CD8-positive, alpha-beta memory T cell (primary cell): ENCODE measurements around the gene GCH1. TPM values are rescaled to one million over a fixed set of nuclear protein-coding genes. Genes with fewer than 3 reads are reported as not detected.
A peak's percentile ranks its signal among the peaks of the same experiment; 100 is the strongest.

Source experiments
- CTCF ChIA-PET: fragments of 350-600 bp; sonication (Branson Sonifier 250); formaldehyde crosslinking; loops from one replicate; lab custom pipeline; 2021; ENCODE audit warnings: antibody characterized with exemption; lab: Charles Lee
- POLR2A ChIA-PET: fragments of 350-600 bp; sonication (Branson Sonifier 250); formaldehyde crosslinking; loops from one replicate; lab custom pipeline; 2021; ENCODE audit warnings: antibody characterized with exemption; lab: Charles Lee
- DNase-seq, 5 donors: peaks; one replicate each; pipeline versions ENCODE4 v3.0.0 to v3.0.0-alpha.2; 2020 to 2022; ENCODE audit warnings: mixed read lengths in 1 of 5
- H3K27ac ChIP-seq: one replicate; pipeline ENCODE4 v1.7.0; 2013; ENCODE audit warnings: low read depth, mild to moderate bottlenecking, low read length, moderate library complexity
- H3K27me3 ChIP-seq: 2 replicates; pipeline ENCODE4 v1.7.0; 2013; ENCODE audit warnings: low read length, mild to moderate bottlenecking; ENCODE audit not compliant: insufficient read depth, poor library complexity, severe bottlenecking
- H3K36me3 ChIP-seq: 2 replicates; pipeline ENCODE4 v1.7.0; 2013; ENCODE audit warnings: mild to moderate bottlenecking, low read length, moderate library complexity; ENCODE audit not compliant: insufficient read depth
- H3K4me1 ChIP-seq: 2 replicates; pipeline ENCODE4 v1.7.0; 2013; ENCODE audit warnings: mild to moderate bottlenecking, low read length, moderate library complexity; ENCODE audit not compliant: insufficient read depth
- H3K4me3 ChIP-seq: 2 replicates; pipeline ENCODE4 v1.7.0; 2013; ENCODE audit warnings: mild to moderate bottlenecking, low read length
- H3K9me3 ChIP-seq: 2 replicates; pipeline ENCODE4 v1.7.0; 2013; ENCODE audit warnings: mild to moderate bottlenecking, low read length
- H3K27ac Mint-ChIP-seq, 8 donors: one replicate each; pipeline ENCODE4 v1.8.0; 2020 to 2021; ENCODE audit warnings: mixed read lengths in 8 of 8, mild to moderate bottlenecking in 6 of 8, inconsistent platforms in 3 of 8, moderate library complexity in 3 of 8
- H3K27me3 Mint-ChIP-seq, 2 donors: one replicate each; pipeline ENCODE4 v1.8.0; 2020 to 2021; ENCODE audit warnings: mixed read lengths in 2 of 2, mild to moderate bottlenecking in 1 of 2, moderate library complexity in 1 of 2
- H3K36me3 Mint-ChIP-seq, 3 donors: one replicate each; pipeline ENCODE4 v1.8.0; 2020 to 2021; ENCODE audit warnings: mixed read lengths in 3 of 3, inconsistent platforms in 1 of 3, mild to moderate bottlenecking in 1 of 3
- H3K4me1 Mint-ChIP-seq, 3 donors: one replicate each; pipeline ENCODE4 v1.8.0; 2020 to 2021; ENCODE audit warnings: mixed read lengths in 3 of 3, inconsistent platforms in 1 of 3, mild to moderate bottlenecking in 1 of 3
- H3K4me3 Mint-ChIP-seq, 7 donors: one replicate each; pipeline ENCODE4 v1.8.0; 2020 to 2021; ENCODE audit warnings: mixed read lengths in 7 of 7, mild to moderate bottlenecking in 6 of 7, moderate library complexity in 4 of 7, inconsistent platforms in 2 of 7
- H3K9me3 Mint-ChIP-seq, 5 donors: one replicate each; pipeline ENCODE4 v1.8.0; 2020 to 2022; ENCODE audit warnings: mixed read lengths in 5 of 5, mild to moderate bottlenecking in 3 of 5, moderate library complexity in 2 of 5, inconsistent platforms in 1 of 5
- polyA plus RNA-seq: library from polyadenylated mRNA; unstranded; fragments of 300-500 nt; fragmentation: Illumina TruSeq; gene quantifications from one replicate; pipeline ENCODE4 v1.2.3, GENCODE V29; 2021
- total RNA-seq, 2 experiments: library from RNA; stranded (reverse); gene quantifications; one replicate each; pipeline ENCODE4 v1.2.3, GENCODE V29; 2021

GCH1 gene
- total and polyA plus RNA-seq, 3 experiments from 2014 or later = 26.4 to 35.3 (median 26.4) TPM

DNA sequence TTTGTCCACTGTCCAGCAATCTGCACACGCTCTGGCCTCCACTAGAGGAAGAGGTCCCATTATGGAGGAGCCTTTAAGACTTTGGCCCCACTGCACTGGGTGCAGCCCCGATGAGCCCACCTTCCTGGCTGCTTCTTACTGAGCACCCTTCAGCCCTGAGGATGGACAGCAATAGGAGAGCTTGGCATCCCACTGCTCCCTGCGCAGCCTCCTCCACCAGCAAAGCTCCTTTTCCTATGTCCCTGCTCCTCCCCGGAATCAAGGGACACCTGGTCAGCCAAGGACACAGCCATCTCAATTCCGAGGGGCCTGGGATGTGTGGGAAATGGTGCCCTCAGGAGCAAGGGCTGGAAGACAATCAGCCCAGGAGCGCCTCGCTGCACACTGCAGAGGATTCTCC, 94.7 kb downstream of the GCH1 start:
- ChIA-PET POLR2A (no interaction called here), CTCF (interaction anchor here (1.8 to 2.9 kb wide), 2 partner anchors 12 to 244 kb away, joined by 3 to 12 read pairs; no protein-coding TSS in a partner anchor)
- Mint-ChIP-seq H3K4me3 (no peak overlapping the region), H3K9me3 (no peaks in the 10 kb centered on the region), H3K36me3 (no peaks in the 10 kb centered on the region), H3K27ac (no peak overlapping the region), H3K27me3 (peaks cover 8 to 31% of the 10 kb centered on the region in 2 donors), H3K4me1 (peaks cover 4 to 8% (median 5%) of the 10 kb centered on the region in 3 donors)
- DNase-seq = no peak
- H3K9me3 ChIP-seq = no peaks in the 10 kb centered on the region
- H3K27me3 ChIP-seq = no peaks in the 10 kb centered on the region
- H3K4me3 ChIP-seq = no peak overlapping the region
- H3K27ac ChIP-seq = no peak overlapping the region
- H3K4me1 ChIP-seq = peaks cover 4% of the 10 kb centered on the region
- H3K36me3 ChIP-seq = no peaks in the 10 kb centered on the region

DNA sequence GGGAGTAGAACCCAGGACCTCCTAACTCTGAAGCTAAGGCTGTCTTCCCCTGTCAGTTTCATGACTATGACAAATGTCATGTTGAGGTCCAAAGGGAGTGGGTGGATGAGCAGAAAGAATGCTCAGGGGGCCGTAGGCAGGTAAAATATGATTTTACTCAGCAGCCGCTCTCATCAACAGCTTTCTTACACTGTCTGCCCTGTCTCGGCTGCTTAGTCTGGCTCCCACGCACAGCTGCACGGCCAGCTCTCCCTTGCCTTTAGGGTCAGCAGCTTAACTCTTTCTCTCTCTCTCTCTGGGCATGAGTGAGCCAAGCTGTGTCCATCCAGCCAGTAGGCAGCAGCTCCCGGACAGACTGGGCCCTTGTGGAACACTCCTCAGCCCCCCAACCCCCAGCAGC, 95.2 kb downstream of the GCH1 start:
- no peak overlapping the region for H3K27ac Mint-ChIP-seq
- no peaks in the 10 kb centered on the region for H3K36me3 ChIP-seq
- no peaks in the 10 kb centered on the region for H3K27me3 ChIP-seq
- POLR2A ChIA-PET = no interaction called here
- H3K27me3 Mint-ChIP-seq = peaks cover 8 to 31% of the 10 kb centered on the region in 2 donors
- H3K27ac ChIP-seq = no peak overlapping the region
- CTCF ChIA-PET = interaction anchor here (1.8 to 2.9 kb wide), 2 partner anchors 11 to 243 kb away, joined by 3 to 12 read pairs; no protein-coding TSS in a partner anchor
- H3K4me1 ChIP-seq = peaks cover 4% of the 10 kb centered on the region
- DNase-seq = no peak
- H3K9me3 ChIP-seq = no peaks in the 10 kb centered on the region
- no peak overlapping the region for H3K4me3 Mint-ChIP-seq
- H3K36me3 Mint-ChIP-seq = no peaks in the 10 kb centered on the region
- no peaks in the 10 kb centered on the region for H3K9me3 Mint-ChIP-seq
- H3K4me3 ChIP-seq = no peak overlapping the region
- H3K4me1 Mint-ChIP-seq = peaks cover 4 to 8% (median 5%) of the 10 kb centered on the region in 3 donors

DNA sequence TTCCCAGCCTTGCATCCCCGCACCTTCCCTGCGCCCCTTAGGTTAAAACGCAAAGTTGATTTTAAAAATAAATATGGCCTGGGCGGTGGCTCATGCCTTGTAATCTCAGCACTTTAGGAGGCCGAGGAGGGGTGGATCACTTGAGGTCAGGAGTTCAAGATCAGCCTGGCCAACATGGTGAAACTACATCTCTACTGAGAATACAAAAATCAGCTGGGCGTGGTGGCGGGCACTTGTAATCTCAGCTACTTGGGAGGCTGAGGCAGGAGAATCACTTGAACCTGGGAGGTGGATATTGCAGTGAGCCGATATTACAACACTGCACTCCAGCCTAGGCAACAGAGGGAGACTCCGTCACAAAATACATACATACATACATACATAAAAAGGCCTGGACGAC, 96.0 kb downstream of the GCH1 start:
- H3K4me3 ChIP-seq = no peak overlapping the region
- H3K9me3 ChIP-seq = no peaks in the 10 kb centered on the region
- no peak overlapping the region for H3K4me3 Mint-ChIP-seq
- no peaks in the 10 kb centered on the region for H3K36me3 ChIP-seq
- peaks cover 4 to 8% (median 5%) of the 10 kb centered on the region in 3 donors for H3K4me1 Mint-ChIP-seq
- peaks cover 4% of the 10 kb centered on the region for H3K4me1 ChIP-seq
- peaks cover 9 to 33% of the 10 kb centered on the region in 2 donors for H3K27me3 Mint-ChIP-seq
- ChIA-PET POLR2A (interaction anchor here (0.6 kb wide), 1 partner anchor 75 kb away, joined by 3 read pairs; no protein-coding TSS in a partner anchor), CTCF (interaction anchor here (0.6 to 2.9 kb wide), 5 partner anchors 15 to 245 kb away, joined by 3 to 12 read pairs (median 4); no protein-coding TSS in a partner anchor)
- H3K9me3 Mint-ChIP-seq = no peaks in the 10 kb centered on the region
- no peaks in the 10 kb centered on the region for H3K36me3 Mint-ChIP-seq
- no peak overlapping the region for H3K27ac ChIP-seq
- H3K27ac Mint-ChIP-seq = no peak overlapping the region
- no peaks in the 10 kb centered on the region for H3K27me3 ChIP-seq
- DNase-seq = no peak

DNA sequence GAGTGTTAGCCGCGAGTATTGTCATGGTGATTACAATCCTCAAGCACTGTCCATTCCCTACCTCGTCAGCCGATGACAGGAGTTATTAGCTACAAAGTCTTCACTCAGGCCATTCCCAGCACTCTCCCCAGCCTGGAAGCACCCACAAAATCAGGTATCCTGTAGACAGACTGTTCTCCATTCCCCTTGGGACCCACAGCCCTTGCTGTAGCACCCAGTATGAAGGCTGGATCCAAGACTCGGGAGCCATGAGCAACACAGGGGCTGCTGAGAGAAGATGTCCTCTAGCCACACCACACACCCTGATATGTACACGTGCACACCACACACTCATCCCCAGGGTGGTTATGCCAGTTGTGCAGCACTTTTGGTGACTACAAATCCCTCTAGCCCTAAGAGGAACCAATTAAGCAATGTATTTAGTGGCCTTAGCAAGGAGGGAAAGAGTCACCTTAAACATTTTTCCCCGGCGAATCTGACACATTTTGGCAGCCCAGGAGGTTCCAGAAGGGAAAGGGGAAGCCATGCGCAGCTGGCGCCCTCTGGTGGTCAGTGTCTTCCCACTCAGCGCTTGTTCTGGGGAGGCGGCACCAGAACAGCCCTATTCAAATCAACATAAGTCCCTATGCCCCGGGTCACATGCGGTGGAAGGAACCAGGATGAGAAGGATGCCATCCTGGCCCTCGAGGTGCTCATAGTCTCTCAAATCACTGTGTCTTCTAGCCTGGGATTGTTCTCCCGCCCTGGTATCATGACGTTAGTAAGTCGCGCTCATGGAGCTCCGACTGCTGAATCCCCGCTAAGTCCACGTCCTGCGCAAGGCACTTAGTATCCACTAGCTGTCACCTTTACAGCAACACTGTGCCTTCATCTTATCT, 96.9 kb downstream of the GCH1 start:
- ChIA-PET POLR2A (interaction anchor here (0.6 kb wide), 1 partner anchor 76 kb away, joined by 3 read pairs; no protein-coding TSS in a partner anchor), CTCF (interaction anchor here (0.6 to 2.9 kb wide), 9 partner anchors 11 to 245 kb away, joined by 3 to 12 read pairs (median 4); no protein-coding TSS in a partner anchor)
- Histone ChIP-seq H3K4me1 (peaks cover 4% of the 10 kb centered on the region), H3K27ac (no peak overlapping the region), H3K4me3 (no peak overlapping the region), H3K9me3 (no peaks in the 10 kb centered on the region), H3K36me3 (no peaks in the 10 kb centered on the region), H3K27me3 (no peaks in the 10 kb centered on the region)
- H3K4me3 Mint-ChIP-seq = peak overlapping the region in 1 of 7 donors; percentile 25
- peak; percentile 50 to 73 (median 58) for DNase-seq
- no peaks in the 10 kb centered on the region for H3K9me3 Mint-ChIP-seq
- peaks cover 0 to 4% (median 0%) of the 10 kb centered on the region in 3 donors for H3K36me3 Mint-ChIP-seq
- H3K27me3 Mint-ChIP-seq = peaks cover 9 to 32% of the 10 kb centered on the region in 2 donors
- H3K27ac Mint-ChIP-seq = peak overlapping the region in 1 of 8 donors; percentile 43
- H3K4me1 Mint-ChIP-seq = peaks cover 4 to 8% (median 5%) of the 10 kb centered on the region in 3 donors

DNA sequence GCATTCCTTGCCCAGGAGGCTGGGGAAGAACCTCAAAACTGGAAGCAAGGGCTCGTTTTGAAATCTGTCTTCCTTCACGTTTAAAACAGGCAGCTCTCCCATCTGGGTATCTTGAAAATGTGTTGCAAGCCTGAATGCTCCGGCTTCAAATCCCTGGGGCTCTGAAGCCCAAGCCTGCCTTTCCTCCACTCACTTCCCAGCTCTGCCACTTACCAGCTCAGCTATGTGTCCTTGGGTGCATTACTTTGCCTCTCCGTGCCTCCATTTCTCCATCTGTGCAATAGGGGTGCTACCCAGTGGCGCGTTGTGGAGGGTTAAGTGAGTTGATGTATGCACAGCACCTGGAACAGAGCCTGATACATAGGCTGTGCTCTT, 97.6 kb downstream of the GCH1 start:
- Mint-ChIP-seq H3K27me3 (peaks cover 11 to 33% of the 10 kb centered on the region in 2 donors), H3K27ac (peak overlapping the region in 1 of 8 donors; percentile 43), H3K9me3 (no peaks in the 10 kb centered on the region), H3K4me3 (no peak overlapping the region), H3K4me1 (peaks cover 4 to 8% (median 5%) of the 10 kb centered on the region in 3 donors), H3K36me3 (peaks cover 0 to 8% (median 0%) of the 10 kb centered on the region in 3 donors)
- no peak for DNase-seq
- Histone ChIP-seq H3K9me3 (no peaks in the 10 kb centered on the region), H3K27ac (no peak overlapping the region), H3K27me3 (no peaks in the 10 kb centered on the region), H3K36me3 (no peaks in the 10 kb centered on the region), H3K4me3 (no peak overlapping the region), H3K4me1 (peaks cover 4% of the 10 kb centered on the region)
- CTCF ChIA-PET = interaction anchor here (1.1 to 2.6 kb wide), 5 partner anchors 10 to 242 kb away, joined by 3 to 11 read pairs (median 4); no protein-coding TSS in a partner anchor
- POLR2A ChIA-PET = no interaction called here

DNA sequence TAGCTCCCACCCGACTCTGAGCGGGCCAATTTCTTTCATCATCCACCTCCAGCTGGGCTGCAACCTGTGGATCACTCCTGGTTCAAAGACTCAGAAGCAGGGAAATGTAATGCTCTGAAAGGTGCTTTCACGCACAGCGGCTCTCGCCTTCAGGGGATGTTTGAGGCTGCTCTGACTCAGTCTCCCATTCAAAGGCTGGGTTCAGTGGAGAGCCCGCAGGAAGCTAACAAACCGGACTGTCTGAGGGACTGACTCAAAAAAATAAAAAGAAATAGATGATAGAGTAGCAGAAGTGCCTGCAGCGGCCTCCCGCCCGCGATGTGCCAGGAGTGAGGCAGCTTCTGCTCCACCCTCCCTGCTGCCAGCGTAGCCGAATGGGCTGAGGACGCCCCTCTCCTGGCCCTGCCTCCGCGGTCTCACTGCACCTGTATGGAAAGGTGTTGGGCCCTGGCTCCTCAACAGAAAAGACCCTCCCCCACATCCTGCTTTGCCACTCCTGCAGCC, 98.0 kb downstream of the GCH1 start:
- no peak for DNase-seq
- ChIA-PET CTCF (interaction anchor here (0.8 to 2.6 kb wide), 5 partner anchors 10 to 241 kb away, joined by 3 to 11 read pairs (median 4); no protein-coding TSS in a partner anchor), POLR2A (no interaction called here)
- H3K27ac Mint-ChIP-seq = no peak overlapping the region
- peaks cover 0 to 8% (median 0%) of the 10 kb centered on the region in 3 donors for H3K36me3 Mint-ChIP-seq
- peaks cover 14 to 37% of the 10 kb centered on the region in 2 donors for H3K27me3 Mint-ChIP-seq
- H3K4me3 ChIP-seq = no peak overlapping the region
- no peaks in the 10 kb centered on the region for H3K36me3 ChIP-seq
- peaks cover 4 to 8% (median 5%) of the 10 kb centered on the region in 3 donors for H3K4me1 Mint-ChIP-seq
- no peaks in the 10 kb centered on the region for H3K27me3 ChIP-seq
- H3K9me3 Mint-ChIP-seq = no peaks in the 10 kb centered on the region
- H3K4me3 Mint-ChIP-seq = no peak overlapping the region
- H3K9me3 ChIP-seq = no peaks in the 10 kb centered on the region
- H3K4me1 ChIP-seq = peaks cover 4% of the 10 kb centered on the region
- no peak overlapping the region for H3K27ac ChIP-seq

DNA sequence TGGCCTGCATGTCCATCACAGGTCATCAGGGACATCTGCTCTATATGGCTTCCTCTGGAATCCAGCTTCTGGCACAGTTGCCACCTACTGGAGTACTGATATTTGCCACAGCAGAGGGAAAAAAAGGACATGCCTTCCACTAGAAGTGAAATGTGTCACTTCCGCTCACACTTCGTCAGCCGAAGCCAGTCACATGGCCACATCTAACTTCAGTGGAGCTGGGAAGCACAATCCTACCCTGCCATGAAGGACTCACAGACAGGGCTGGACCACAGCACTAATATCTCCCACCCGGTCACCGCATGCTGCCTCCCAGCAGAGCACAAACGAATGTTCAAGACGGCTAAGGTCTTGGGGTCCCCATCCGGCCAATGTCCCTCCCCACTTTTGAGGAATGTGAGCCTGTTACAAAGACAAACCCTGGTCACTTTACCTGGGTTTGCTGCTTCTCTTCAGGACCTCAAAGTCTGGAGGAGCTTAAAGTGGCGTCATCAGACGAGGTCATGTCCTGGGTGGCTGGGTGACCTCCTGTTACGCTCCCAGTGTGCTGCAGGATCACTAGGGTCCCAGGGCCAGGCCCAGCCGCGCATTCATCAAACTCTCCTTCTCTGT, 98.6 kb downstream of the GCH1 start:
- DNase-seq = no peak
- Histone ChIP-seq H3K4me3 (no peak overlapping the region), H3K4me1 (peaks cover 4% of the 10 kb centered on the region), H3K9me3 (no peaks in the 10 kb centered on the region), H3K27ac (no peak overlapping the region), H3K27me3 (no peaks in the 10 kb centered on the region), H3K36me3 (no peaks in the 10 kb centered on the region)
- peaks cover 14 to 36% of the 10 kb centered on the region in 2 donors for H3K27me3 Mint-ChIP-seq
- no peaks in the 10 kb centered on the region for H3K9me3 Mint-ChIP-seq
- H3K4me1 Mint-ChIP-seq = peaks cover 4 to 8% (median 5%) of the 10 kb centered on the region in 3 donors
- peaks cover 0 to 8% (median 0%) of the 10 kb centered on the region in 3 donors for H3K36me3 Mint-ChIP-seq
- POLR2A ChIA-PET = no interaction called here
- no peak overlapping the region for H3K27ac Mint-ChIP-seq
- CTCF ChIA-PET = interaction anchor here (0.8 to 2.6 kb wide), 2 partner anchors 28 to 241 kb away, joined by 3 to 11 read pairs; no protein-coding TSS in a partner anchor
- no peak overlapping the region for H3K4me3 Mint-ChIP-seq
